ENCODE results near the gene ADCY5. TPM values are rescaled to one million over a fixed set of nuclear protein-coding genes. Genes with fewer than 3 reads are reported as not detected.

ADCY5 gene
- total RNA-seq, 4 donors from 2014 or later: 3.5 to 44.6 (median 14.5) TPM

GRCh38 chr3:123299581-123299980 lies 149.3 kb downstream of the ADCY5 start:
- no peak for TF ChIP-seq POLR2A (IDR thresholded peaks at IDR 0.05)
- TF ChIP-seq, protein P1, sequence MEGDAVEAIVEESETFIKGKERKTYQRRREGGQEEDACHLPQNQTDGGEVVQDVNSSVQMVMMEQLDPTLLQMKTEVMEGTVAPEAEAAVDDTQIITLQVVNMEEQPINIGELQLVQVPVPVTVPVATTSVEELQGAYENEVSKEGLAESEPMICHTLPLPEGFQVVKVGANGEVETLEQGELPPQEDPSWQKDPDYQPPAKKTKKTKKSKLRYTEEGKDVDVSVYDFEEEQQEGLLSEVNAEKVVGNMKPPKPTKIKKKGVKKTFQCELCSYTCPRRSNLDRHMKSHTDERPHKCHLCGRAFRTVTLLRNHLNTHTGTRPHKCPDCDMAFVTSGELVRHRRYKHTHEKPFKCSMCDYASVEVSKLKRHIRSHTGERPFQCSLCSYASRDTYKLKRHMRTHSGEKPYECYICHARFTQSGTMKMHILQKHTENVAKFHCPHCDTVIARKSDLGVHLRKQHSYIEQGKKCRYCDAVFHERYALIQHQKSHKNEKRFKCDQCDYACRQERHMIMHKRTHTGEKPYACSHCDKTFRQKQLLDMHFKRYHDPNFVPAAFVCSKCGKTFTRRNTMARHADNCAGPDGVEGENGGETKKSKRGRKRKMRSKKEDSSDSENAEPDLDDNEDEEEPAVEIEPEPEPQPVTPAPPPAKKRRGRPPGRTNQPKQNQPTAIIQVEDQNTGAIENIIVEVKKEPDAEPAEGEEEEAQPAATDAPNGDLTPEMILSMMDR (IDR thresholded peaks at IDR 0.05): no peak
- Histone ChIP-seq H3K36me3 (peaks cover 0 to 15% (median 0%) of the 10 kb centered on the region in 3 donors), H3K27me3 (no peaks in the 10 kb centered on the region), H3K27ac (no peak overlapping the region), H3K9me3 (no peaks in the 10 kb centered on the region), H3K4me3 (no peak overlapping the region), H3K4me1 (no peaks in the 10 kb centered on the region)
- DNase-seq: peak in 1 of 3 donors; percentile 11

DNA sequence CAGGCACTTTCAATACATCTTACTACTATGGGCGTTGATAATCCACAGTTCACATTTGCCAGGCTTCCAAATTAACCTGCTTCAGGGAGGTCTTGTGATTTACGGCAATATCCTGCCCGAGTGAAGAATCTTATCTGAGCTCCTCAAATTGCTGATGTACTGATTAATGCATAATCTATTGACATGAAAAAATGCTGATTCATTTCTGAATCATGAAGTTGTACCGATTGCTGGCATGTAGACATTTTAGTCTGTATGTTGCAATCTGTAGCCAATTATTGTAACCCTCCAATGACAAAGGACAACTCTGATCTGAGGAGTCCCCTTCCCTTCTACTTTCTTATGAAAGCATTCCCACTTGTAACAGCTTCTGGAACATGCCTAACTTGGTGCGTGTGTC lies 150.0 kb downstream of the ADCY5 start:
- Histone ChIP-seq H3K9me3 (no peaks in the 10 kb centered on the region), H3K27me3 (no peaks in the 10 kb centered on the region), H3K27ac (no peak overlapping the region), H3K4me1 (no peaks in the 10 kb centered on the region), H3K36me3 (peaks cover 0 to 15% (median 0%) of the 10 kb centered on the region in 3 donors), H3K4me3 (no peak overlapping the region)
- DNase-seq: no peak
- TF ChIP-seq, protein P1 (IDR thresholded peaks at IDR 0.05): no peak
- TF ChIP-seq POLR2A (IDR thresholded peaks at IDR 0.05): no peak

GRCh38 chr3:123297627-123297899 lies 151.3 kb downstream of the ADCY5 start:
- Histone ChIP-seq H3K27ac (no peak overlapping the region), H3K4me1 (no peaks in the 10 kb centered on the region), H3K9me3 (no peaks in the 10 kb centered on the region), H3K4me3 (no peak overlapping the region), H3K36me3 (peaks cover 0 to 8% (median 0%) of the 10 kb centered on the region in 3 donors), H3K27me3 (no peaks in the 10 kb centered on the region)
- TF ChIP-seq POLR2A (IDR thresholded peaks at IDR 0.05): no peak
- TF ChIP-seq, protein P1 (IDR thresholded peaks at IDR 0.05): no peak
- DNase-seq: no peak

DNA sequence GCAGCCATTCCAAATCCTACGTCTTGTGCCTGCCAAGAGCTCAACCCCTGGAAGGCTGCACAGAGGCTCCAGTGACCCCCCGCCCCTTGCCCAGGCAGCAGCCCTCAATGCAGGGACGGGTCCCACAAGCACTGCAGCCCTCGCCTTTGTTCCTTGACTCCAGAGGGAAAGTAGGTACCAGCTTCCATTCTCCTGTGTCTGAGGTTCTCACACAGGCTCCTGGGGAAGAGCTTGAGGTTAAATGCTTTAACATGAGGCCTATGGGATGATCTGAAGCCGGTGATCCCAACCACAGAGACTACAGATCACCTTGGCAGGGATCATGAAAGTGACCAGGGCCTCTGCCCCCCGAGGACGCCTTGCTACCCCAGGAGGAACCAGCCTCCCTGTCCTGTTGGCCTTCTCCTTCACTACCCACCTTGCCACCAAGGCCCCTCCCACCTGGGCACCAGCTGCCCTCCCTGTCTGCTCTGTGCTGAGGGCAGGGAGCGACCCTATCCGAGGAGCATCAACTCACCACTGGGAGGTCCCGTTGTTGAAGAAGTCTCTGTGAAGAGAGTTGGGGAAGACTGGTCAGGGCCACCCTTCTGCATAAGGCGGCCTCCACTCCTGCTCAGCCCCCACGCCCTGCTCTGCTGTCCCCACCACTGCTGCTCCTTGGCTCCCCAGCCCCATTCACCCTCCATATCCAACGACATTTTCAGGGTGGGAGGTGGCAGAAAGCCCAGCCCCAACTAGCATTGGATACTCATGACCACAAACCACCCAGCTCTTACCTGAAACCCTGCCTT lies 151.9 kb downstream of the ADCY5 start:
- H3K27ac ChIP-seq: no peak overlapping the region
- no peaks in the 10 kb centered on the region for H3K4me1 ChIP-seq
- no peak overlapping the region for H3K4me3 ChIP-seq
- peak in 1 of 3 donors; percentile 32 for DNase-seq
- TF ChIP-seq, protein P1 (IDR thresholded peaks at IDR 0.05): no peak
- no peak for TF ChIP-seq POLR2A (IDR thresholded peaks at IDR 0.05)
- no peaks in the 10 kb centered on the region for H3K9me3 ChIP-seq
- H3K27me3 ChIP-seq: no peaks in the 10 kb centered on the region
- H3K36me3 ChIP-seq: peaks cover 0 to 7% (median 0%) of the 10 kb centered on the region in 3 donors

DNA sequence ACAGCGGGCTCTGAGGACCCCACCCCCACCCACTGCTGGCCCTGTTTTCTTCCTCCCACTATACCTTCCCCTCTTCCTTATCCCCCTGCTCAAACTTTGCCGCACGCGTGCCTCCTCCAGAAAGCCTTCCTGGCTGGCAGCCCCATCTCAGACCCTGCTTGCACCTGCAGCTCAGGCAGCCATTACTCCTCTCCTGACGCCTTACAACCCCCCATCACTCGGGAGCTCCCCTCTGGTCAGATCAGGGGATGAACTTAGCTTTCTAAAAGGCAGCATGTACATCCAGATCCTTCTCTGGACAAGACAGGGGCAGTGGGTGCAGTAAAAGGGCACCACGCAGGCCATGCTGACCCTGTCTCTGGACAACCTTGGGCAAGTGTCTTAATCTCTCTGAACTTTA lies 152.6 kb downstream of the ADCY5 start:
- no peak overlapping the region for H3K27ac ChIP-seq
- H3K27me3 ChIP-seq: no peaks in the 10 kb centered on the region
- no peaks in the 10 kb centered on the region for H3K4me1 ChIP-seq
- H3K36me3 ChIP-seq: peaks cover 0 to 7% (median 0%) of the 10 kb centered on the region in 3 donors
- no peak overlapping the region for H3K4me3 ChIP-seq
- no peaks in the 10 kb centered on the region for H3K9me3 ChIP-seq
- DNase-seq: peak in 1 of 3 donors; percentile 35
- no peak for TF ChIP-seq POLR2A (IDR thresholded peaks at IDR 0.05)
- TF ChIP-seq, protein P1 (IDR thresholded peaks at IDR 0.05): no peak

Data from Peyer's patch (tissue), 4 donors.